Measurements from ENCODE around the gene COPE.

- TF ChIP-seq CTCF (IDR thresholded peaks at IDR 0.05) (no peak), POLR2AphosphoS5 (IDR thresholded peaks at IDR 0.05) (no peak), POLR2A (IDR thresholded peaks at IDR 0.05) (no peak), EP300 (IDR thresholded peaks at IDR 0.05; ENCODE audit: low read depth) (no peak)
Measured at GRCh38 chr19:18898081-18898606, 21.0 kb downstream of the COPE start.

Data from transverse colon (tissue), 4 donors.